GM19238 (cell line): Measurements from ENCODE around the gene TSC22D2.

ENCODE experiments used
- DNase-seq: peaks from one replicate; pipeline ENCODE4 v3.0.0; 2011; ENCODE audit warnings: low spot score; ENCODE audit not compliant: insufficient read length

TSC22D2 gene

DNA sequence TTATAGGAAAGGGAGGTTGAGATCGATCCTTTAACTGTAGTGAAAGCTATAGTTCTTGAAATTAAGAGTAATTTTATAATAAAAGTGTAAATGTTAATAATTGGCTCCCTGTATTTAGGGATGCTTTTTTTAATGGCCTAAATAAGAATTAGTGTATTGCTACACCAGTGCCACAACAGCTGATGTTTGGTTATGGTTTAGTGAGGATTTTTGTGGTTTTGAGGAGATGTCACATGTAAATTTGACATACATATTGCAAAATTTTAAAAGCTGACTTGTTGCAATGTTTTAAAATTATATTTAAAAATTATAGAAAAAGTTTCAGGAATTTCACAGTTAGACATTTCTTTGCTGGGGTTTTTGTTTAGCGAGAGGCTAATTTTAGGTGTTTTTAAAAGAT, 3.9 kb downstream of the TSC22D2 start:
- no peak for DNase-seq

DNA sequence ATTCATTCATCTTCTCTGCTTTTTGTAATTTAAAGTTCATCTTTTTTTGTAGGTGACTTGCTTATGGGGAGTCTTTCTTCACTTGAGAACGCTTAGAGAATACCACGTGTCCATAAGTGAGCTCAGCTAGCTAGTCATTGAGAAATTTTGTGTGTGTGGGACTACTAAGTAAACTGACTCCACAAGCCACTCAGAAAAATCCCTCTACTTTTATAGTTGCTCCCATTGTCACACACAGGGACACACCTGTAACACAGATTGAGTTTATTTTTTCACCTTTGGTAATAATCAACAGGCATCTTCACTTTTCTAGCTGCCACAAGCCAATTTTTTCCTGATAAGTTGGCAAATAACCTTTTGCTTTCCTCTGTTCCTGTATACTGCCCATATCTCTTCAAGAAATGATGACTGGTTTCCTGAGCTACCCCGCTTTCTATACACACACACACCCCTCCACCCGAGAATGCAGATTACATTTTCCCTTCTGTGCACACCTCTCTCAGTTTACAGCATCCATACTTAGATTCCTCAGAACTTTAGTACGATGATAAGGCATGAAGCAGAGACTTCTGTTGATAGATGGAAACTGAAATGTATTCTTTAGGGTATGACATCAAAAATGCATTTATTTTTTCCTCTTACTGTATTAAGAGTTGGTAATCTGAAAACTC, 4.6 kb downstream of the TSC22D2 start:
- DNase-seq: no peak

DNA sequence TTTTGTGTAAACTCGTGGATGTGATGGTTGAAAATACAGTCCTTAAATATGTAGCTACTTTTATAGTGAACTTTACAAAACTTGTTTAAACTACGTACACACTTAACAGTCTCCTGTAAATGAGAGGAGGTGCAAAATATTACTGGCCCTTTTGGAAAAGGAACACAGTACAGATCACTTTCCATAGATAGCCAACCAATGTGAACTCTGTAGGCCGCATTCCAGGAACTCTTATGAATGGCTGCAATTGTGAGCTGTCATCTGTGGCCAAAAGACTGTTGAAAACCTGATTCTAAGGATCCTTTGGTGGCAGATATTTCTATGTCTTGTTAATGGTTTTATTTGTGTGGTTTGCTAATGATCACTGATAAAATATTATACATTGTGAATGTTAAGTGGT, 6.2 kb downstream of the TSC22D2 start:
- no peak for DNase-seq

DNA sequence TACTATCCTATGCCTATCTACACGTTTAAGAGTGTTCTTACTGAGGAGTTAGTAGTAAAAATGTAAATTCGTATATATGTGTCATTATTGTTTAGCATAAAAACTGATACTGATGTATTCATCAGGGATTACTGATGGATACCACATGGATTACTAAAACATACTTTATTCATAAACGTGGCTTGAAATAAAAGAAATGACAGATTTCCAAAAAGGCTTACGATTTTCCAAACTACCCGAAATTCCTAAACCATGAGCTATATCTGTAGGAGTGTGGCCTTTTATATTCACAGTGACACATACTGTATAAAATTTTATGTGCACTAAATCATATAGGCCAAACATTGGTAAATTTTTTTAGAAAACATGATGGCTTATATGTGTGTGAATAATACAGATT, 6.9 kb downstream of the TSC22D2 start:
- no peak for DNase-seq

DNA sequence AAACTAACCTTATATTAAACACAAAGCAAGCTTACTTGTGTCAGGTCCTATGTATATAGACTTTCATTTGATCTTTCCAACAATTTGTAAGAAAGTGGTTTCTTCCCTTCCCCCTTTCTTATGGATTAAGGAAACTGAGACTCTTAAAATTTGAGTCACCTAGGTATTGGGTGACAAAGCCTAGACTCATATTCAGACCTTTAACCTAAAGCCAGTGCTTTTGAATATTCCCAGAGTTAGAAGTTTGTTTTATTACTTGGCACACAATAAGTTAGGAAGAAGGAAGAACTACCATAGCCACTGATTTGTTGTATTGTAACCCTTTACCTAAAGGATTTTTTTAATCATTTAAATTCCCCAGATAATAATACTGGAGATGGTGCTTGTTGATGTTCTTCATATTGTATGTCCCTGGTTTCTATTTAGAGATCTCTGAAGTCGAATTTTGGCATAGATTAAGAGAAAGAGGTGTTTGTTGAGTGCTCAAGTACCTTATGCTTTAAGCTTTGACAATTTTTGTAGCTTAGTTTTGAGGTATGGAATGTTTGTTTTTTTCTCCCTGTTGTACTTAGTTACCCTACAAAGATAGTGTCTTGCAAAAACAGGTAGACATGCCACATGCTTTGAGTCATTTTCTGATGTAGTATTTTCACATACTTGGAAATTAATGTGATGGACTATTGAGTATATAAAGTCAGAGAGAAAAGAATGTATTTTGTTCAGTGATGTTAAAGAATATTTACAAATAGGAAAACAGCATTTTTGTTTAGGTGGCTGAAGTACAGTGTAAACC, 11.2 kb downstream of the TSC22D2 start:
- no peak for DNase-seq

DNA sequence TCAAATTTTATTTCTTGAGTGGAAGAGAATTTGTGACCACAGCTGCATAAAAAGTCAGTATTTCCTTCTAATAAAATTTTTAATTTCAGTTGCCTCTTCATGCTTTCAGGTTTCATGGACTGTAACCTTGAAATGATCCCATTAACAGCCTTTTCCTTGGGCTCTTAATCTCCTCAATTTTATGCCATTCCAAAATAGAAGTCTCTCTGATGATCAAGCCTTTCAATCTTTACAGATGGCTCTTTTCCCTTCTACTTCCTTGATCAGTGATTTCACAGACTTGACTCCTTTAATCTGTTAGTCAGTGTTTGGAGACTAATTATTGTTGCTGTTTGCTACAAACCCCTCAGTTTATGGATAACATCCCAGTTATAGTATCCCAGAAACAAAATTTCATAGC, 11.9 kb downstream of the TSC22D2 start:
- DNase-seq: no peak

DNA sequence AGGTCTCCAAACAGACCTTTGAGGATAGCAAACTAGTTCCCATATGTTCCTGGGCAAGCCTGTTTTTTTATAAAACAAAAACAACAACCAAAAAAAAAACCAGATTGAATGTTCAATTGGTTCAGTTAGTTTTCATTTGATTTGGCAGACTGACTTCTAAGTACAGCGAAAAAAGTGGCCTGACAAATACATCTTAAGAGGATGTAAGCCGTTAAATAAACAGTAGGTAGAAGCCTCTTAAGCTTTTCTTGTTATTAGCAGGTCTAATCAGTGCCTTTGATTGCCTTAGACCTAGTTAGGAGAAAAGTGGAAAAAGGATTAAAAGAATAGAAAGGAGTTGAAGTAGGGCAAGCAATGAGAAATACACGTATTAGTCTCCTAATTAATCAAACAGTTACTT, 13.2 kb downstream of the TSC22D2 start:
- DNase-seq: no peak

DNA sequence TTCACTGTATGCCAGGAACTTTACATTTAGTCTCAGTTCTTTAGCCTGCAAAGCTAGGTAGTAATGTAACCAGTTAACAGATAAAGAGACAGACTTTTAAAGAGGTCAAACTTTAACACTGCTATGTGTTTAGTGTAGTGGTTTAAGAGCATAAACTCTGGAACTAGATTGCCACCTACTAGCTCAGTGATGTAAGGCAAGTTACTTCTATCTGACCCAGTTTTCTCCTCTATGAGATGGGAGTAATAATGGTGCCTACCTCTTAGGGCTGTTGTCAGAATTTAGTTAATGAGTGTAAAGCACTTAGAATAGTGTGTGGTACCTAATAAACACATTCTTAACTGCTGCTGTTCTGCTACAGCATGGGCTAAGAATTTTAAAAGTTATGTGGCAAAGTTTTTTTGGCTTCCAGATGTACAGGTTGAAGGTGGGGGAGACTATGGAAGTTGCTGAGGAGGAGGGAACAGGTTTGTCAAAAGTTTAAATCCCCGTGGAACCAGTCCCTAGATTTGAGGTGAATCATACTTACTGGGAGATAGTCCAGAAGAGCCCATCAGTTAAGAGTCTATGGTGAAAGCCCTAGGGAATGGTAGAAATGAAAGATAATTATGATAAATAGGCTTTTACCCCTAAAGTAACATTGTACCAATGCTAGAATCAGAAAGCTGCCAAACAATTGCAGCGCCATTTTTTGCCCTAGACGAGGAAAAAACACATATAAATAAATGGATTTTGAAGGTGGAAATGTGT, 13.9 kb downstream of the TSC22D2 start:
- DNase-seq: no peak

DNA sequence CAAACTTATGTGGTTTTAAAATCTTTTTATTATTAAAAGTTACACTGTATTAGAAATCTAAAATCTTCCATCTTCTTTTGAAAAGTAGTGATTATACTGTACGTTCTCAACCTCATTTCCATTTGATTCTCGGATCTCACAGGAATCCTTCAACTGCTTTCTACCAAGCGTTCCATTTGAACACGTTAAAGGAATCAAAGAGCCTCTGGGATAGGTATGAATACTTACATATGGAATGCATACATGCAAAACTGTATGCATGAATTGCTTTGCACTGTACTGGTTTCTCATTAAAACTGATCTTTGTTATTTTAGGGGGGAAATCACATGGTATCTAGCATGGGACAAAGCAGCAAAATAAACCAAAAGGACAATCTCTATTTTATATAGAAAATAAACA, 14.8 kb downstream of the TSC22D2 start:
- DNase-seq: no peak

DNA sequence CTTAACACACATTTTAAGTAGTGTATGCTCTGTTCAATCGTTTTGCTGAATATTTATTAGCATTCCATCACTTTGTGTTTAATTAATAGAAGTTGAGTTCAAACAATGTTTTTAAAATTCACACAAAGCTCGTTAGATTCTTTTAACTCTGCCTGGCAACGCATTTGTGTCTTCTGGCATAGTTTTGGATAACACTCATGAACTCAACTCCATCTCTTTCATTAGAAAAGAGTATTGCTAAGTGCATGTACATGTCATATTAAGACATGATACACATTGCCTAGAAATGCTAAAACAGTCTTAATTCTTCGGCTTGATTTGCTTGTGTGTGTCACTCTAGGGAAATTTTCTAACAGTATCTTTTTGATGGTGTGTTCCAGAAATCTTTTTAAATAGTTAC, 15.7 kb downstream of the TSC22D2 start:
- no peak for DNase-seq

DNA sequence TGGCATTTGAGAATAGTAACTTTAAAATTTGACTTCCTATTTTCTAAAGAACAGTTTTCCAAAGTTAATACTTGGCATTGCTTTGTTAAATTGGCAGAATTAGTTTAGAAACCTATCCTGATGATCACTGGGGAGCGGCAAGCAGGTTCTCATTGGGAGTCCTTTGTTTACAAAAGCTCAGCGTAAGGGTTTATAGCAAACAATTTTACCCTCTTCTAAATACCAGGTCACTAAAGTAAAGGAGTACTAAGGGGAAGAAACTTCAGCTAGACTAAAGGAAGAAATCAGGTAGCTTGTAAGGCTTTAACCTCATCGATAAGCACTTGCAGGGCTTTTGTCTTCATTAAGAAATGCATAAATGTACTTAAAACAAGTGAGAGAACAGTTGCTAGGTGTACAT, 18.2 kb downstream of the TSC22D2 start:
- DNase-seq: no peak

DNA sequence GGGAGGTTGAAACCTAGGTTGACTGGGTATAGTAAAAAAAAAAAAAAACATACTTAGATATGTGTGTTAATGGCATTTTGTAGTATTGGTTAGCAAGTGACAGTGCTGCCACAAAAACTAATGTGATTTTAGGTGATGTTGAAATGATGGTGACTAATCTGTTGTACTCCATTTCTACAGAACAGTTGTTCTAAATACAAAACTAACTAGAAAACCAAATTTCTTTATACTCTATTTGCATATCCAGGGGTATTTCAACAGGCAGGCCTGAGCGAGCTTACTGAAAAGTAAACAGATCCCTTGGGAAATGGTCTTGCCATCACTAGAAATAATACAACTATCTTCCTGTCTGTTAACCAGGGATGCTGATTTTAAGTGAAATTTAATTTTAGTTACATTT, 20.5 kb downstream of the TSC22D2 start:
- no peak for DNase-seq

DNA sequence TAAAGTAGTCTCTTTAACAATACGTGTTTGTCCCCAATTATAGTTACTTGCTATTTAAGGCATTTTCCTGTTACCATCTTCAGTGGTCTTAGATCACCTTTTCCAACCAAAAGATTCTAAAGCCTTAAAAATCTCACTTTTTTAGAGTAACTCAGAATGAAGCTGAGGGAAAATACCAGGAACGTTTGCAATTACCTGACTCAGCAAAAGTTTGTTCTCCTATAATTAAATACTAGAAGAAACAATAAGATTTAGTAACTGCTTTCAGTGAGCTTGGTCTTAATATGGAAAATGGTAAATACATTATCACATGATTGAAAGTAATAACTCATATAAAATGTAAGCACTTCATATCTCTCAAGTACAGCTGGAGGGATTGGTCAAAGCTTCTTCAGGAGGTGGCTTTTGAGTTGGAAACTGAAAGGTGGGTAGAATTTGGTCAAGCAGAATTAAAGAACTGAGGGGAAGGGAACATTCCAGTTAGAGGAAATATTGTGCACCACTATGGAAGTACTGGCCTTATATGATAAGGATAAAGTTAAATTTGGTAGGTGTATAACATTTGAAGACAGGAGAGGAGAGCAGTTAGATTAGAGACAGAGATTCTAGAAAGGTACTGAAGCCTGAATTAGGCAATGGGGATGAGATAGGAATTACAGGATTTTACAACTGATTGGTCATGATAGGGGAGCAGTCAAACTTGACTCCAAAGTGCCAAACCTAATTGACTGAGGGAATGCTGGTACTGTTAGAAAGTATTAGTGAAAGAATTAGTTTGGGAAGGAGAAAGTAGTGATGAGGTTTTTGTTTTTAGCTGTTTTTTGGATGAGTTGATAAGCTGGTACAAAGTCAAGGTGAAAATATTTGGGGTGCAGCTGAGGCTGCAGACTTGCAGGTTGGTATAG, 21.9 kb downstream of the TSC22D2 start:
- no peak for DNase-seq

DNA sequence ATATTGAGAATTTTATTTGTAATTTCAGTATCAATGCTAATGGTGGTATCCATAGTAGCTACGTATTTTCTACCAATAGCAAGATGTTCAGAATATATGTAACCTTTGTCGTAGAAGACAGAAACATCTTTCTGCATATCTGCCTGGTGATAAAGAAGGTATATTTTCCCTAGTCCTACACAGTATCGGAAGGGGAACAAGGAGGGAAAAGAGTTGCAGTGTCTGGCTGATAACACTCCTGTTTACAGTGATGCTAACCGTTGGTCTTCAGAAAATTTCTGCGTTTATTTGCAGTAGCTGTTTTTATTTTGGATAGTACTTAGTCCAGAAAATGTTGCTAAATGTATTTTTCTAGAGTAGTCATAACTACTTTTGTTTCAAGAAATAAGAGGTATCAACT, 25.2 kb downstream of the TSC22D2 start:
- DNase-seq: no peak

DNA sequence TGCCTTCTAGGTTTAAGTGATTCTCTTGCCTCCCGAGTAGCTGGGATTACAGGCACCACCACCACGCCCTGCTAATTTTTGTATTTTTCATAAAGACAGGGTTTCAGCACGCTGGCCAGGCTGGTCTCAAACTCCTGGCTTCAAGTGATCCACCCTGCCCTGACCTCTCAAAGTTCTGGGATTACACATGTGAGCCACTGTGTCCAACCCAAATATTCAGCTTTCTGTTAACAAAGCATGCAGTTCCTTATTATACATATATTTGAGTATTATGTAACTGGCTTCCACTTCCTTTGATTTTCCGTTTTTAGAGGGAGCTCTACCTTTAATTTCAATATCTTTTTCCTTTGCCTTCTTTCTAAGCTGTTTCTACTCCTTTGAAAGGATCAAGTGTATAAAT, 26.1 kb downstream of the TSC22D2 start:
- DNase-seq: no peak

DNA sequence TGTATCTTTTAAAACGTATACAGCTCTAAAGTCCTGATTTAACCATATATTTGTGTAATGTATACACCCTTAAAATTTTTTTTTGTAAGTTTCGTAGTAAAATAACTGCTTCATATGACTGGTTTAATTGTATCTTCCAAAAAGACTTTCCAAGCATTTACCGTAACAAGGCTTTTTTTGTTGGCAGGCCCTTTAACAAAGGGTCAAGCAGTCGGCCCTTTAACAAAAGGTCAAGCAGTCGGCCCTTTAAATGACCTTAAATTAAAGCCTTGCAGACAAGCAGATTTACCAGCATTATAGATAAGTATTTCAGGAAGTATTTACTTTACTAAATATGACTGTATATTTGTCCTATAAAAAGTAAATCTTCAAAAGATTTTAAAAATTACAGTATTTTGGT, 28.1 kb downstream of the TSC22D2 start:
- DNase-seq: no peak

DNA sequence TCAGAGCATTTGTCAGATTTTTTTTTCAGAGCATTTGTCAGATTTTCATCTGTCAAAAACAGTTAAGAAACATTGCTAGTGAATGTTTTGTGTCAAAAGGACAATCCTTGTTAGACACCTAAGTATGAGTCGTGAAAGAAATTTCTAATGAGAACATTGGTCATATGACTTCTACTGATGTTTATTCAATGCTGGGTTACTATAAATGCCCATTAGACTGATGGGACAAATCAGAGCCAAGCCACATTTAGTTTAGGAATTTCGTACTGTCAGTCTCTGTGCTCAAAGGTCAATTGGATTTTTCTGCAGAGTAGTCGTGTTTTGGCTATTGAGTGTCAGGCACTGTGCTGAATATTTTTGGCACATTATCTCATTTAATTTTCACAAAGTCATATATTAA, 31.6 kb downstream of the TSC22D2 start:
- no peak for DNase-seq

DNA sequence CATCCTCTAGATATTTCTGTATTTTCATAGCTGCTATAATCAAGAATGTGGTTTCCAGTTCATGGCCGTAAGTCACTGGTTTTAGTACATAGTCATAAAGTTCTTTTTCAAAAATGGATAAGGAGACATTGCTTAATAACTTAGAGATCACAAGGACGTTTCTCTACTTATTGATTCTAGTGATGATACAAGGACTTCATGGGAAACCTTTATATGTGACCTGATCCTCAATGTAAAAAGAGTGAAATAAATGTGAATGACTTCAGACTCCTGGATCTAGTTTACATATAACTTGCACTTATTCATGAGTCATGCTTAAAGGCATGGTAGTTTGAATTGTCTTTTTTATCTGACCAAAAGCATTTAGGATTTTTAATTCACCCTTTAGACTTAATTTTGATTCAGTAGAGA, 35.2 kb downstream of the TSC22D2 start:
- DNase-seq: no peak

DNA sequence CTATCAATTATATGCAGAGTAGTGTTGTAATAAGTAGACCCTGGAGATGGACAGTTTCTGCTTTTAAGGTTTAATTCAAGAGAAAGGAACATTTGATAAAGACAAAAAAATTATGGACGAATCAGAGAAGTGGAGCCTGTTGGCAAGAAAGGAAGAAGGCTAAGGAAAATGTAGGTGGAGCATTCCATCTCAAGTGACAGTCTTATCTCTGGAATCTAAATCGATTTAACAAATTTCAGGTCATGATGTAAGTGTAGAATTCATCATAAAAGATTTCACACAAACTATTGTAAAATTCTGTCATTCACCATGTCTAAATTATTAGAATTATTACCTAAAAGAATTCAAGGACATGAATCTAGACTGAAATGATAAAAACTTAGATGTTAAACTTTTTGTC, 36.3 kb downstream of the TSC22D2 start:
- DNase-seq: no peak

DNA sequence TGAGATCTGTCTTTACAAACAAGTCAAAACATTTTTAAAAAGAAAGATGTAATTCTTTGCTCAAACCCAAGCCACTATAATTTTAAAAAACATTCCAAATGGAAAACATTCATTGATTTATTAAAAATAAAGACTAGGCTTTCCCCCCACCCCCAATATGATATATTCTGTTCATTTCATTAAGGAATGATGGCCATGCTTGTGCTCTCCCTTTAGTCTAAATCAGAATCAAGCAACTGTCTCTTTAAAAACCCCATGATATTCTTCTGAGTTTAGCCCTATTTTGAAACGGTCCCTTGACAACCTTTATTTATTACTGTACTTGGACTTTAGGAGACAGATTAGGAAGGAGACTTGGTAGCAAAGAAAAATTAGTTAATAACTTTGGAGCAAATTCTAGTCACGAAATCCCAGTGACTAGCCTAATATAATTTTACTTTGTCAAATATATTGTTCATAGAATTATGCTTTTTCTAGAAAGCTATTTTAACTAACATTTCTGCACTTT, 38.4 kb downstream of the TSC22D2 start:
- no peak for DNase-seq

DNA sequence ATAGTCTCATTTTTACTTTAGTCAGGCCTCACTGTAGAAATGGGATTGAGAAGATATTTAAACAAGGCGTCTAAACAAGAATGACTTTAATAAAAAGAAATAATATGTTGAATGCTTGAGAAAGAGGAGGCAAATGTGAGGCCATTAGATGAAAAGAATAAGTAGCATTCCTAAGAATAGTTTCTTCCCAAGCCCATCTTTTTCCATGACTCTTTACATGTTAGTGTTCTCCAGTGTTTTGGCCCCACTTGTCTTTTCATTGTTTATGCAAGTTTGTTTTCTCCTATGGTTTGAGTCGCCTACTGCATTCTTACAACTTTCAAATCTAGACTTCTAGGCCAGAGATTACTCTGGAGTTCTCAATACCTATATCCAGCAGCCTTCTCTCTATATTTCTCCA, 39.0 kb downstream of the TSC22D2 start:
- DNase-seq: no peak
